Breast epithelium (tissue), 3 donors: Measurements from ENCODE around the gene ADAMTS18.

Experiments used
- CTCF ChIP-seq, 3 donors: fragments of 450-650 bp; IDR thresholded peaks; one replicate each; pipeline ENCODE4 v1.5.1; 2016 to 2017; ENCODE audit warnings: antibody characterized with exemption in 3 of 3, mild to moderate bottlenecking in 3 of 3, moderate library complexity in 3 of 3
- POLR2A ChIP-seq: fragments of 450-650 bp; IDR thresholded peaks from one replicate; pipeline ENCODE4 v1.6.1; 2016; ENCODE audit warnings: antibody characterized with exemption, mild to moderate bottlenecking, moderate library complexity
- POLR2AphosphoS5 ChIP-seq, 3 donors: sonication (generic); formaldehyde crosslinking; IDR thresholded peaks; one replicate each; pipeline ENCODE4 v1.6.1; 2017; ENCODE audit warnings: antibody characterized with exemption in 3 of 3

- TF ChIP-seq CTCF (IDR thresholded peaks at IDR 0.05), result no peak
- no peak for TF ChIP-seq POLR2A
- no peak for TF ChIP-seq POLR2AphosphoS5 (IDR thresholded peaks at IDR 0.05)
These were observed 36.0 kb upstream of the ADAMTS18 start for GRCh38 chr16:77470851-77471250.
